Measurements from ENCODE around the gene CSRNP3.
"Not testable (repeated sequence)": the region's sequence is repeated elsewhere in the genome, so short reads cannot be mapped to it uniquely, and the experiment has no call there.

The CSRNP3 gene

DNA sequence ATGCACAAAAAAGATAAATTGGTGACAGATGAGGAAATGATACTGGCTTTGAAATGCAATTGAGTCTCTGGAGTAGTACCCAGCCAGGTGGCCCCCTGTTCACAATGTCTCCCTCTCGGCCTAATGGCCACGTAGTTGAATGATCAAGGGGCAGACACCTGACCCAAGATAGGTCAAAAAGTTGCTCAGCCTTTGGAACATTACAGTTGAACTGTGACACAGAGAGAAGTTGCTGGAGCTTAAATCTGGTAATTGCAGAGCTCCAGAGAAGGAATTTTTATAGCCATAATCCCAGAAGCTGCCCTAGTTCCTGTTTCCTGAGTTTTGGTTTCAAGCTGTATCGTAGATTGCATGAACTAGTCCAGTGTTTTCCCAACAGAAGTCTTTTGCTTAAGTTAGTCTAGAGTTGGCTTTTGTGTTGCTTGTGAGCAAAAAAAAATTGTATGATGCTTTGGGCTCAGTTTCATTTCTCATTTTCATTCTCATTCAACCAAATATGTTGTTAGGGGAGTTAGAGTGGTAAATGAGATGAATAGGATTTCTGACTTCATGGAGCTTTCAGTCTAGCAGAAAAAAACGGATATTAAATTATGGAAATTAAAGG lies 117.9 kb downstream of the CSRNP3 start:
- Histone ChIP-seq H3K79me1 (ENCODE audit: low read length) (no peaks in the 10 kb centered on the region), H3K23ac (ENCODE audit: low read length) (no peak overlapping the region), H3K27me3 (ENCODE audit: insufficient read depth, low read length) (no peaks in the 10 kb centered on the region), H3K4ac (ENCODE audit: low read depth, low read length) (no peak overlapping the region), H2BK5ac (ENCODE audit: low read depth, low read length, poor library complexity) (no peak overlapping the region), H3K9me3 (ENCODE audit: insufficient read depth, low read depth, low read length) (peaks cover 5% of the 10 kb centered on the region), H2AK5ac (ENCODE audit: low read length) (no peak overlapping the region), H4K91ac (ENCODE audit: low read depth, low read length) (no peak overlapping the region), H3K4me1 (ENCODE audit: control insufficient read depth in 1 of 2, insufficient read depth in 2 of 2, low read length in 2 of 2) (peaks cover 2% of the 10 kb centered on the region in 2 experiments), H2BK120ac (ENCODE audit: insufficient read depth, low read length, poor library complexity) (no peak overlapping the region), H4K12ac (ENCODE audit: low read depth, low read length) (no peak overlapping the region), H3K4me2 (ENCODE audit: low read length) (no peak overlapping the region), H3K9ac (ENCODE audit: low read length) (no peak overlapping the region), H2AFZ (ENCODE audit: insufficient read depth, low read length, poor library complexity) (no peak overlapping the region), H3K14ac (ENCODE audit: low read length) (no peak overlapping the region), H3K79me2 (ENCODE audit: control insufficient read depth, insufficient read depth, low read length, poor library complexity) (no peaks in the 10 kb centered on the region), H3K18ac (ENCODE audit: low read length) (no peak overlapping the region), H3K4me3 (ENCODE audit: low read depth, low read length) (no peak overlapping the region), H2BK12ac (ENCODE audit: low read length) (no peak overlapping the region), H4K8ac (ENCODE audit: low read depth, low read length) (no peak overlapping the region), H3K36me3 (ENCODE audit: control insufficient read depth in 1 of 2, insufficient read depth in 2 of 2, low read length in 2 of 2) (peaks cover 0 to 2% of the 10 kb centered on the region in 2 experiments), H3K27ac (ENCODE audit: low read depth, low read length) (no peak overlapping the region)
- DNase-seq: no peak
- no CpG with 5 or more reads among the region's 4 CpGs for WGBS (ENCODE audit: extremely low coverage, insufficient coverage, insufficient read length)

DNA sequence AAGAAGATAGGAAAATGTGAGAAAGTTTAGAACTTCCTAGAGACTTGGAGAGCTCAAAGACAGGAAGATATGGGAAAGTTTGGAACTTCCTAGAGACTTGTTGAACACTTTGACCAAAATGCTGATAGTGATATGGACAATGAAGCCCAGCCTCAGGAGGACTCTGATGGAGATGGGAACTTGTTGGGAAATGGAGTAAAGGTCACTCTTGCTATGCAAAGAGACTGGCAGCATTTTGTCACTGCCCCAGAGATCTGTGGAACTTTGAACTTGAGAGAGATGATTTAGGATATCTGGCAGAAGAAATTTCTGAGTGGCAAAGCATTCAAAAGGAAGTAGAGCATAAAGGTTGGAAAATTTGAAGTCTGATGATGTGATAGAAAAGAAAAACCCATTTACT lies 121.5 kb downstream of the CSRNP3 start:
- H3K9me3 ChIP-seq (ENCODE audit: insufficient read depth, low read depth, low read length): not testable (repeated sequence)

DNA sequence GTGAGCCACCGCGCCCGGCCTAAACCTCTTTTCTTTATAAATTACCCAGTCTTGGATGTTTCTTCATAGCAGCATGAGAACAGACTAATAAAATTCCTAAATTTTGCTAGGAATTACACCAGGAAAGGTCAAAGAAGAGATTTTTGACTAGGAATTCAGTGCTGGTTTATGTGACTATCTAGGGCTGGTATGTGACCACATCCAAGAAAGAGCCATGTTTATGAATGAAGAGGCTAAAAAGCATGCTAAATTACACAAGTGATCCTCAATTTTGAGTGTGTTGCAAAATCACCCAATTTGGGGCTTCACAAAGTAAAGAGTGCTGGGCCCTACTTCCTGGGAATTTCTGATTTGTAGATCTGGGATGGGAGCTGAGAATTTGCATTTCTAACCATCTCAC lies 123.6 kb downstream of the CSRNP3 start:
- Histone ChIP-seq H3K36me3 (ENCODE audit: control insufficient read depth in 1 of 2, insufficient read depth in 2 of 2, low read length in 2 of 2) (peaks cover 0 to 2% of the 10 kb centered on the region in 2 experiments), H2BK12ac (ENCODE audit: low read length) (no peak overlapping the region), H3K14ac (ENCODE audit: low read length) (no peak overlapping the region), H3K18ac (ENCODE audit: low read length) (no peak overlapping the region), H3K9me3 (ENCODE audit: insufficient read depth, low read depth, low read length) (peaks cover 5% of the 10 kb centered on the region), H3K4me2 (ENCODE audit: low read length) (no peak overlapping the region), H2AK5ac (ENCODE audit: low read length) (no peak overlapping the region), H4K8ac (ENCODE audit: low read depth, low read length) (no peak overlapping the region), H3K27ac (ENCODE audit: low read depth, low read length) (no peak overlapping the region), H4K91ac (ENCODE audit: low read depth, low read length) (no peak overlapping the region), H4K12ac (ENCODE audit: low read depth, low read length) (no peak overlapping the region), H2AFZ (ENCODE audit: insufficient read depth, low read length, poor library complexity) (no peak overlapping the region), H3K27me3 (ENCODE audit: insufficient read depth, low read length) (no peaks in the 10 kb centered on the region), H2BK120ac (ENCODE audit: insufficient read depth, low read length, poor library complexity) (no peak overlapping the region), H3K4me3 (ENCODE audit: low read depth, low read length) (no peak overlapping the region), H3K79me1 (ENCODE audit: low read length) (no peaks in the 10 kb centered on the region), H3K79me2 (ENCODE audit: control insufficient read depth, insufficient read depth, low read length, poor library complexity) (no peaks in the 10 kb centered on the region), H3K4ac (ENCODE audit: low read depth, low read length) (no peak overlapping the region), H3K4me1 (ENCODE audit: control insufficient read depth in 1 of 2, insufficient read depth in 2 of 2, low read length in 2 of 2) (no peaks in the 10 kb centered on the region), H3K23ac (ENCODE audit: low read length) (no peak overlapping the region), H2BK5ac (ENCODE audit: low read depth, low read length, poor library complexity) (no peak overlapping the region), H3K9ac (ENCODE audit: low read length) (no peak overlapping the region)
- no peak for DNase-seq
- no CpG with 5 or more reads among the region's 3 CpGs for WGBS (ENCODE audit: extremely low coverage, insufficient coverage, insufficient read length)

More for the DNA sequence above, 121.5 kb downstream of the CSRNP3 start:
- H3K18ac ChIP-seq (ENCODE audit: low read length); H2BK120ac ChIP-seq (ENCODE audit: insufficient read depth, low read length, poor library complexity); H3K79me2 ChIP-seq (ENCODE audit: control insufficient read depth, insufficient read depth, low read length, poor library complexity); H4K91ac ChIP-seq (ENCODE audit: low read depth, low read length); H3K4me2 ChIP-seq (ENCODE audit: low read length); H3K23ac ChIP-seq (ENCODE audit: low read length); H3K36me3 ChIP-seq (ENCODE audit: control insufficient read depth in 1 of 2, insufficient read depth in 2 of 2, low read length in 2 of 2); H2BK12ac ChIP-seq (ENCODE audit: low read length); H3K27ac ChIP-seq (ENCODE audit: low read depth, low read length); H3K79me1 ChIP-seq (ENCODE audit: low read length); H3K4me1 ChIP-seq (ENCODE audit: control insufficient read depth in 1 of 2, insufficient read depth in 2 of 2, low read length in 2 of 2); H2BK5ac ChIP-seq (ENCODE audit: low read depth, low read length, poor library complexity); H3K27me3 ChIP-seq (ENCODE audit: insufficient read depth, low read length); H2AFZ ChIP-seq (ENCODE audit: insufficient read depth, low read length, poor library complexity); H3K4ac ChIP-seq (ENCODE audit: low read depth, low read length); H3K14ac ChIP-seq (ENCODE audit: low read length); DNase-seq; H4K12ac ChIP-seq (ENCODE audit: low read depth, low read length); H3K9ac ChIP-seq (ENCODE audit: low read length); H2AK5ac ChIP-seq (ENCODE audit: low read length); H3K4me3 ChIP-seq (ENCODE audit: low read depth, low read length); H4K8ac ChIP-seq (ENCODE audit: low read depth, low read length): not testable (repeated sequence)

GRCh38 chr2:165594231-165594934 lies 124.9 kb downstream of the CSRNP3 start:
- no peak overlapping the region for H3K18ac ChIP-seq (ENCODE audit: low read length)
- no peaks in the 10 kb centered on the region for H3K4me1 ChIP-seq (ENCODE audit: control insufficient read depth in 1 of 2, insufficient read depth in 2 of 2, low read length in 2 of 2)
- H4K12ac ChIP-seq (ENCODE audit: low read depth, low read length): no peak overlapping the region
- H4K91ac ChIP-seq (ENCODE audit: low read depth, low read length): no peak overlapping the region
- no peaks in the 10 kb centered on the region for H3K79me2 ChIP-seq (ENCODE audit: control insufficient read depth, insufficient read depth, low read length, poor library complexity)
- no peak overlapping the region for H2BK12ac ChIP-seq (ENCODE audit: low read length)
- H3K4me3 ChIP-seq (ENCODE audit: low read depth, low read length): no peak overlapping the region
- H2AK5ac ChIP-seq (ENCODE audit: low read length): no peak overlapping the region
- H3K79me1 ChIP-seq (ENCODE audit: low read length): no peaks in the 10 kb centered on the region
- H3K36me3 ChIP-seq (ENCODE audit: control insufficient read depth in 1 of 2, insufficient read depth in 2 of 2, low read length in 2 of 2): peaks cover 0 to 2% of the 10 kb centered on the region in 2 experiments
- WGBS (ENCODE audit: extremely low coverage, insufficient coverage, insufficient read length): no CpG with 5 or more reads among the region's 1 CpG
- DNase-seq: no peak
- no peak overlapping the region for H3K4me2 ChIP-seq (ENCODE audit: low read length)
- H4K8ac ChIP-seq (ENCODE audit: low read depth, low read length): no peak overlapping the region
- H3K27me3 ChIP-seq (ENCODE audit: insufficient read depth, low read length): no peaks in the 10 kb centered on the region
- peaks cover 5% of the 10 kb centered on the region for H3K9me3 ChIP-seq (ENCODE audit: insufficient read depth, low read depth, low read length)
- H3K14ac ChIP-seq (ENCODE audit: low read length): no peak overlapping the region
- no peak overlapping the region for H3K4ac ChIP-seq (ENCODE audit: low read depth, low read length)
- H2AFZ ChIP-seq (ENCODE audit: insufficient read depth, low read length, poor library complexity): no peak overlapping the region
- no peak overlapping the region for H3K23ac ChIP-seq (ENCODE audit: low read length)
- H2BK120ac ChIP-seq (ENCODE audit: insufficient read depth, low read length, poor library complexity): no peak overlapping the region
- no peak overlapping the region for H3K9ac ChIP-seq (ENCODE audit: low read length)
- no peak overlapping the region for H2BK5ac ChIP-seq (ENCODE audit: low read depth, low read length, poor library complexity)
- H3K27ac ChIP-seq (ENCODE audit: low read depth, low read length): no peak overlapping the region
